ENCODE results near the gene SLC6A19. TPM values are rescaled to one million over a fixed set of nuclear protein-coding genes. Genes with fewer than 3 reads are reported as not detected.

The SLC6A19 gene
- total and polyA plus RNA-seq, 4 donors = 0.06 TPM; not detected in 3

DNA sequence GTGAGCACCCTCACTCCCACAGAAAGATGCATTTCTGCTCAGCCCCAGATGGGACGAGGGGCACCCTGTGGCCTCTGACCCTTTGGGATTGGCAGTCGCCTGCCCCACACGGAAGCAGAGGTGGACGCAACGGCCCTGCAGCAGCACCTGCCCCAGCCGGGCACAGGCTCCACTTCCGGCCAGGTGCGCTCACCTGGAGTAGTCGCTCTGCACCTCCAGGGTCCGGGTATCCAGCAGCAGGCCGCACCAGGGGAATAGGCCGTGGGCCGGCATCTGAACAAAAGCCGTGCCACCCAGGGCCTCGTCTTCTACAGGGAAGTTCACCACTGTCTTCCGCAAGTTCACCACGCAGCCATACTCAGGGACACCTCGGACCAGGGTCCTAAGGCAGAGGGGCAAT, 62.8 kb downstream of the SLC6A19 start:
- H3K4me1 ChIP-seq (ENCODE audit: control insufficient read depth in 5 of 5, insufficient read depth in 5 of 5, low read length in 5 of 5) = no peaks in the 10 kb centered on the region
- H3K4me3 ChIP-seq = no peak overlapping the region
- peaks cover 0 to 22% (median 7%) of the 10 kb centered on the region in 4 donors for H3K9me3 ChIP-seq (ENCODE audit: control insufficient read depth in 4 of 4, insufficient read depth in 3 of 4, low read length in 3 of 4)
- no peak overlapping the region for H3K27ac ChIP-seq (ENCODE audit: low read depth in 1 of 2, low read length in 1 of 2)
- no peaks in the 10 kb centered on the region for H3K27me3 ChIP-seq (ENCODE audit: control insufficient read depth in 3 of 3, insufficient read depth in 3 of 3, low read length in 2 of 3)
- TF ChIP-seq, protein P1, sequence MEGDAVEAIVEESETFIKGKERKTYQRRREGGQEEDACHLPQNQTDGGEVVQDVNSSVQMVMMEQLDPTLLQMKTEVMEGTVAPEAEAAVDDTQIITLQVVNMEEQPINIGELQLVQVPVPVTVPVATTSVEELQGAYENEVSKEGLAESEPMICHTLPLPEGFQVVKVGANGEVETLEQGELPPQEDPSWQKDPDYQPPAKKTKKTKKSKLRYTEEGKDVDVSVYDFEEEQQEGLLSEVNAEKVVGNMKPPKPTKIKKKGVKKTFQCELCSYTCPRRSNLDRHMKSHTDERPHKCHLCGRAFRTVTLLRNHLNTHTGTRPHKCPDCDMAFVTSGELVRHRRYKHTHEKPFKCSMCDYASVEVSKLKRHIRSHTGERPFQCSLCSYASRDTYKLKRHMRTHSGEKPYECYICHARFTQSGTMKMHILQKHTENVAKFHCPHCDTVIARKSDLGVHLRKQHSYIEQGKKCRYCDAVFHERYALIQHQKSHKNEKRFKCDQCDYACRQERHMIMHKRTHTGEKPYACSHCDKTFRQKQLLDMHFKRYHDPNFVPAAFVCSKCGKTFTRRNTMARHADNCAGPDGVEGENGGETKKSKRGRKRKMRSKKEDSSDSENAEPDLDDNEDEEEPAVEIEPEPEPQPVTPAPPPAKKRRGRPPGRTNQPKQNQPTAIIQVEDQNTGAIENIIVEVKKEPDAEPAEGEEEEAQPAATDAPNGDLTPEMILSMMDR (IDR thresholded peaks at IDR 0.05; ENCODE audit: control extremely low read depth, extremely low read depth) = no peak
- DNase-seq = no peak
- H3K36me3 ChIP-seq (ENCODE audit: control insufficient read depth in 4 of 4, insufficient read depth in 4 of 4, low read length in 4 of 4) = no peaks in the 10 kb centered on the region
- 93 to 95% methylated on average over 18 of the region's 18 CpGs for WGBS, 2 donors
- H3K9ac ChIP-seq (ENCODE audit: insufficient read depth in 1 of 2, low read length in 2 of 2) = no peak overlapping the region
- no peak for ATAC-seq (ENCODE audit: insufficient read depth, low FRiP score)

DNA sequence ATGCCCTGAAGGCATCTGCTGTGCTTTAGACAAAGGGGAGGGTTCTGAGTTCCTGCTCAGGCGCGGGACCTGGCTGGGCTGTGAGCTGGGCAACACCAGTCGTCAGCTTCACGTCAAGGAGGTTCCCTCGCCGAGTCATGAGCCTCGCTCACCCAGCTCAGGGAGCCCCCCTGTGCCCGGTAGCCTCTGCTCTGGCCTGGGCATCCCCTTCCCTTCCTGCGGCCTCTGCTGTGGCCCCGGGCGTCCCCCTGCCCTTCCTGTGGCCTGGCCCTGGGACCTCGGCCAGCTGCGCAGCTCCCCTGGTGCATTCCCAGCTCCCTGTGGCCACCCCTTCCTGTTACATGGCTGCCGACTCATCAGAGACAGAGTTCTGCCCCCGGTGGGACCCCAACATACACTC, 63.6 kb downstream of the SLC6A19 start:
- DNase-seq (no peak), ATAC-seq (ENCODE audit: insufficient read depth, low FRiP score) (no peak)
- Histone ChIP-seq H3K4me3 (no peak overlapping the region), H3K36me3 (ENCODE audit: control insufficient read depth in 4 of 4, insufficient read depth in 4 of 4, low read length in 4 of 4) (no peaks in the 10 kb centered on the region), H3K27me3 (ENCODE audit: control insufficient read depth in 3 of 3, insufficient read depth in 3 of 3, low read length in 2 of 3) (no peaks in the 10 kb centered on the region), H3K9me3 (ENCODE audit: control insufficient read depth in 4 of 4, insufficient read depth in 3 of 4, low read length in 3 of 4) (peaks cover 0 to 22% (median 7%) of the 10 kb centered on the region in 4 donors), H3K9ac (ENCODE audit: insufficient read depth in 1 of 2, low read length in 2 of 2) (no peak overlapping the region), H3K27ac (ENCODE audit: low read depth in 1 of 2, low read length in 1 of 2) (no peak overlapping the region), H3K4me1 (ENCODE audit: control insufficient read depth in 5 of 5, insufficient read depth in 5 of 5, low read length in 5 of 5) (no peaks in the 10 kb centered on the region)
- TF ChIP-seq, protein P1 (IDR thresholded peaks at IDR 0.05; ENCODE audit: control extremely low read depth, extremely low read depth) = no peak
- 82 to 86% methylated on average over 15 of the region's 15 CpGs for WGBS, 2 donors

DNA sequence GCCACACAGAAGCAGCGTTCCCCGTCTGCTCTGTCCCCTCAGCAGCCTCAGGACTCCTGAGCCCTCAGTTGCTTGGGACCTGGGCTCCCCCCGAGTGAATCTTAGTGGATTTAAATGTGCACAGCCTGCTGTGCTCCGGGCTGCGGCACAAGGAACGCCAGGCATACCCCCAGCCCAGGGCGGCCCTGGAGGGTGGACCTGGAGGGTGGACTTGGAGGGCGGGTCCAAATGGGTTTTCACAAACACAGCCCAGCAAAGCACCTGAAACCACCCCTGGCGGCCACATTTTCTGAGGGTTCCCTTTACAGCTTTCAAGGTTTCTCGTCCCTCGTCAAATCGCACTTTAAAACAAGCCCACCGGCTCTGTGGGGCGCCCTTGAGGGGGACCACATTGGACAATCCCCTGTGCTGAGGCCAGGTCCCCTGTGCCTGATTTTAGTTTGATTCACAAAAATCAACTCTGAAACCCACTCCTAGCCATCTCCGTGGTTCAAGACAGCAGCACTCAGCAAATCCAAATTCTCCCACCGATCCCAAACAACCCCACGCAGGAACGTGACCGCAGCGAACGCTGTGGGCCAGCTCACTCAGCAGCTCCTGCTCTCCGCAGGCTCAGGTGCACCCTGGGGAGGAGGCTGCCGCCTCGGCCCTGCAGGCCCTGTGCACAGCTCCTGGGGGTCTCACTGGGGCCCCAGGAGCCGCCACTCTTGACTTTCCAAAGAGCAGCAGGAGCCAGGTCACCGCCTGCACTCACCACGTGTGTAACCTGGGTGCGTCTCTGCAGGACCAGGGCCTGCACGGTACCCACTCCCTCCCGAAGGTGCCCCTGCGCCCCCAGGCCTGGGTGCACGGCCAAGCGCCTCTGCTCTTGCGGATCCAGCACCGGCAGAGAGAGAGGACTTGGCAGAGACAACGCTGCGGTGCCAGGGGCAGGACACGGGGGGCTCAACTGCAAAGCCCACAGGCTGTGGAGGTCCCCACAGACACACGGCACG, 64.4 kb downstream of the SLC6A19 start:
- no peak for DNase-seq

More for the DNA sequence above, 64.4 kb downstream of the SLC6A19 start:
- H3K9me3 ChIP-seq (ENCODE audit: control insufficient read depth in 4 of 4, insufficient read depth in 3 of 4, low read length in 3 of 4) = peaks cover 0 to 16% (median 7%) of the 10 kb centered on the region in 4 donors
- H3K36me3 ChIP-seq (ENCODE audit: control insufficient read depth in 4 of 4, insufficient read depth in 4 of 4, low read length in 4 of 4) = no peaks in the 10 kb centered on the region
- no peak overlapping the region for H3K9ac ChIP-seq (ENCODE audit: insufficient read depth in 1 of 2, low read length in 2 of 2)
- H3K27me3 ChIP-seq (ENCODE audit: control insufficient read depth in 3 of 3, insufficient read depth in 3 of 3, low read length in 2 of 3) = no peaks in the 10 kb centered on the region
- ATAC-seq (ENCODE audit: insufficient read depth, low FRiP score) = no peak
- H3K4me3 ChIP-seq = no peak overlapping the region
- WGBS, 2 donors = 92 to 96% methylated on average over 39 to 40 of the region's 40 CpGs
- TF ChIP-seq, protein P1 (IDR thresholded peaks at IDR 0.05; ENCODE audit: control extremely low read depth, extremely low read depth) = no peak
- H3K4me1 ChIP-seq (ENCODE audit: control insufficient read depth in 5 of 5, insufficient read depth in 5 of 5, low read length in 5 of 5) = no peaks in the 10 kb centered on the region
- no peak overlapping the region for H3K27ac ChIP-seq (ENCODE audit: low read depth in 1 of 2, low read length in 1 of 2)

Data from lung (tissue), 12 donors.